HEK293T (cell line): Measurements from ENCODE around the gene ARHGAP26.

ENCODE experiments used
- ARNT ChIP-seq: fragments of 450-650 bp; IDR thresholded peaks from 2 replicates; pipeline ENCODE4 v1.6.1; 2017; ENCODE audit warnings: mild to moderate bottlenecking
- BHLHE40 ChIP-seq: fragments of 450-650 bp; IDR thresholded peaks from 2 replicates; pipeline ENCODE4 v1.6.1; 2016; ENCODE audit warnings: mild to moderate bottlenecking, moderate library complexity, borderline replicate concordance
- HDGF ChIP-seq: fragments of 450-650 bp; IDR thresholded peaks from 2 replicates; pipeline ENCODE4 v1.6.1; 2017; ENCODE audit warnings: antibody characterized with exemption, borderline replicate concordance
- SP1 ChIP-seq: fragments of 450-650 bp; IDR thresholded peaks from 2 replicates; pipeline ENCODE4 v1.6.1; 2017
- SUZ12 ChIP-seq: fragments of 450-650 bp; IDR thresholded peaks from 2 replicates; pipeline ENCODE4 v1.6.1; 2016; ENCODE audit warnings: mild to moderate bottlenecking
- TARDBP ChIP-seq: fragments of 450-650 bp; IDR thresholded peaks from 2 replicates; pipeline ENCODE4 v1.6.1; 2016

DNA sequence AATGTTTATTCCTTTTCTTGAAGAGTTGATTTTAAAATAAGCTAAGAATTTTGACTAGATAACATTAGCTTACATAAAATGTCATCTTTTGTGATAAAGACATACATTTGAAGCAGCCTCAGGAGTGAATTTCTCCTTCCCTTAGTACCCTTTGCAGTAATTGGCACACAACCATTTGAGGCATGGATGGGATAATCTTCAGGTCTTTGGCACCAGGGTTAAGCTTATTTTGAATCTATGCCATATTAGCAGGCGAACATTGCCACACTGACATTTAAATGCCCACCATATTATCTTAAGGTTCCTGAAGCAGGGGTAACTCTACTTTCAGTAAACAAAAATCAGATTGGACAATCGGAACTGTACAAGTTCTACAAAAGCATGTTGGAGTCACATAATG, 507.4 kb downstream of the ARHGAP26 start:
- TF ChIP-seq SP1, result no peak
- no peak for TF ChIP-seq HDGF
- no peak for TF ChIP-seq ARNT
- TF ChIP-seq BHLHE40, result no peak
- no peak for TF ChIP-seq SUZ12
- no peak for TF ChIP-seq TARDBP
